Endodermal cell (in vitro differentiated cells): ENCODE data around the gene CPD. TPM values are rescaled to one million over a fixed set of nuclear protein-coding genes. Genes with fewer than 3 reads are reported as not detected.

Experiments used
- DNase-seq: peaks from one replicate; pipeline ENCODE4 v3.0.0-alpha.2; 2017
- H3K27ac ChIP-seq: 2 replicates; pipeline ENCODE4 v1.5.1; 2013; ENCODE audit warnings: mild to moderate bottlenecking, low read depth, low read length, moderate library complexity
- H3K27me3 ChIP-seq: 2 replicates; pipeline ENCODE4 v1.6.1; 2013; ENCODE audit warnings: mild to moderate bottlenecking, low read length, moderate library complexity; ENCODE audit not compliant: insufficient read depth, control insufficient read depth, poor library complexity, severe bottlenecking
- H3K36me3 ChIP-seq: 2 replicates; pipeline ENCODE4 v1.7.0; 2013; ENCODE audit warnings: mild to moderate bottlenecking, low read length, moderate library complexity; ENCODE audit not compliant: control insufficient read depth, insufficient read depth
- H3K4me1 ChIP-seq: one replicate; pipeline ENCODE4 v1.7.0; 2013; ENCODE audit warnings: low read length; ENCODE audit not compliant: control insufficient read depth, insufficient read depth
- H3K4me3 ChIP-seq: 2 replicates; pipeline ENCODE4 v1.5.1; 2013; ENCODE audit warnings: mild to moderate bottlenecking, low read length, moderate library complexity
- H3K9ac ChIP-seq: 2 replicates; pipeline ENCODE4 v1.6.1; 2013; ENCODE audit warnings: mild to moderate bottlenecking, low read length, moderate library complexity; ENCODE audit not compliant: poor library complexity, severe bottlenecking; ENCODE audit errors: extremely low read depth
- H3K9me3 ChIP-seq: 2 replicates; pipeline ENCODE4 v1.6.1; 2013; ENCODE audit warnings: mild to moderate bottlenecking, low read length, moderate library complexity; ENCODE audit not compliant: control insufficient read depth
- H3K27ac Mint-ChIP-seq: 2 replicates; pipeline ENCODE4 v1.8.0; 2020; ENCODE audit warnings: mixed read lengths
- H3K27me3 Mint-ChIP-seq: 2 replicates; pipeline ENCODE4 v1.8.0; 2021; ENCODE audit warnings: mild to moderate bottlenecking, mixed read lengths; ENCODE audit not compliant: insufficient read depth
- H3K36me3 Mint-ChIP-seq: 2 replicates; pipeline ENCODE4 v1.8.0; 2020; ENCODE audit warnings: low read depth, mixed read lengths
- H3K4me1 Mint-ChIP-seq: 2 replicates; pipeline ENCODE4 v1.8.0; 2020; ENCODE audit warnings: mixed read lengths
- H3K4me3 Mint-ChIP-seq: 2 replicates; pipeline ENCODE4 v1.8.0; 2020; ENCODE audit warnings: mild to moderate bottlenecking, moderate library complexity, mixed read lengths
- H3K9me3 Mint-ChIP-seq: 2 replicates; pipeline ENCODE4 v1.8.0; 2020; ENCODE audit warnings: mild to moderate bottlenecking, mixed read lengths
- WGBS, 2 experiments: methylation state at CpG; one replicate each; pipeline versions ENCODE4 v1.1.5 to v1.1.7; 2013; ENCODE audit warnings: missing lambda C conversion rate in 2 of 2, mixed read lengths in 1 of 2; ENCODE audit not compliant: insufficient coverage in 1 of 2, insufficient read length in 1 of 2; 5-methylcytosine and 5-hydroxymethylcytosine counted together
- total RNA-seq, 2 donors: library from RNA; stranded (reverse); fragmentation: NEBNext Ultra II Directional in 1 of 2; extraction: Animal tissue kit (Norgen Biotek cat#: 25700) in 1 of 2; gene quantifications; 2 replicates in 1 of 2; 3 replicates in 1 of 2; pipeline ENCODE4 v1.2.1, GENCODE V29; 2021
- TF ChIP-seq, protein P1 (sequence below): fragments of 200-600 bp; sonication (generic); conservative IDR thresholded peaks from 2 replicates; pipeline ENCODE4 v1.5.0; 2021; ENCODE audit warnings: antibody characterized with exemption, mild to moderate bottlenecking

CPD gene
- total RNA-seq, 2 donors from 2014 or later: 81.7 to 82.1 TPM

DNA sequence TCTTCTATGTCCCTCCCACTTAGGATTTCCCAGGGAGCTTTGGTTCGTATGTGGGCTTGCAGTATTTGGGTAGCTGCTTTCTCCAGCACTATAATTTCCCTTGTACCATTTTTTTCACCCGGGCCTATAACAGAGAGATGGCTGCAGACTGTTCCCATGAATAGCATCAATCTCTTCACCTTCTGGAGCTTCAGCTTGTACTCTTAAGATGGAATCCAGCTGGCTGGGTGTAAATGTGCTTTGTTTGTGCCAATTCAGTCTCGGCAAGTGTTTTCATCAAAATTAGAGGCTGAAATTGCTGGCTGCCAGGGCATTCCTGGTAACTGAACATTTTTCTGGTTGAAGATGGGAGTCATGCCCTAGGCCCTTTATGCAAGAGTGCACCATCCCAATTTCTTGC is 12.2 kb upstream of the CPD start:
- Histone ChIP-seq H3K4me3 (no peak overlapping the region), H3K27me3 (no peaks in the 10 kb centered on the region), H3K9me3 (peaks cover 12% of the 10 kb centered on the region), H3K4me1 (no peaks in the 10 kb centered on the region), H3K36me3 (no peaks in the 10 kb centered on the region), H3K9ac (no peak overlapping the region), H3K27ac (no peak overlapping the region)
- peaks cover 14% of the 10 kb centered on the region for H3K4me1 Mint-ChIP-seq
- no peaks in the 10 kb centered on the region for H3K27me3 Mint-ChIP-seq
- no peak overlapping the region for H3K27ac Mint-ChIP-seq
- TF ChIP-seq, protein P1, sequence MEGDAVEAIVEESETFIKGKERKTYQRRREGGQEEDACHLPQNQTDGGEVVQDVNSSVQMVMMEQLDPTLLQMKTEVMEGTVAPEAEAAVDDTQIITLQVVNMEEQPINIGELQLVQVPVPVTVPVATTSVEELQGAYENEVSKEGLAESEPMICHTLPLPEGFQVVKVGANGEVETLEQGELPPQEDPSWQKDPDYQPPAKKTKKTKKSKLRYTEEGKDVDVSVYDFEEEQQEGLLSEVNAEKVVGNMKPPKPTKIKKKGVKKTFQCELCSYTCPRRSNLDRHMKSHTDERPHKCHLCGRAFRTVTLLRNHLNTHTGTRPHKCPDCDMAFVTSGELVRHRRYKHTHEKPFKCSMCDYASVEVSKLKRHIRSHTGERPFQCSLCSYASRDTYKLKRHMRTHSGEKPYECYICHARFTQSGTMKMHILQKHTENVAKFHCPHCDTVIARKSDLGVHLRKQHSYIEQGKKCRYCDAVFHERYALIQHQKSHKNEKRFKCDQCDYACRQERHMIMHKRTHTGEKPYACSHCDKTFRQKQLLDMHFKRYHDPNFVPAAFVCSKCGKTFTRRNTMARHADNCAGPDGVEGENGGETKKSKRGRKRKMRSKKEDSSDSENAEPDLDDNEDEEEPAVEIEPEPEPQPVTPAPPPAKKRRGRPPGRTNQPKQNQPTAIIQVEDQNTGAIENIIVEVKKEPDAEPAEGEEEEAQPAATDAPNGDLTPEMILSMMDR: no peak
- H3K9me3 Mint-ChIP-seq: peaks cover 8% of the 10 kb centered on the region
- 85 to 98% methylated on average over 3 of the region's 3 CpGs for WGBS, 2 experiments
- H3K36me3 Mint-ChIP-seq: no peaks in the 10 kb centered on the region
- DNase-seq: no peak
- H3K4me3 Mint-ChIP-seq: no peak overlapping the region

DNA sequence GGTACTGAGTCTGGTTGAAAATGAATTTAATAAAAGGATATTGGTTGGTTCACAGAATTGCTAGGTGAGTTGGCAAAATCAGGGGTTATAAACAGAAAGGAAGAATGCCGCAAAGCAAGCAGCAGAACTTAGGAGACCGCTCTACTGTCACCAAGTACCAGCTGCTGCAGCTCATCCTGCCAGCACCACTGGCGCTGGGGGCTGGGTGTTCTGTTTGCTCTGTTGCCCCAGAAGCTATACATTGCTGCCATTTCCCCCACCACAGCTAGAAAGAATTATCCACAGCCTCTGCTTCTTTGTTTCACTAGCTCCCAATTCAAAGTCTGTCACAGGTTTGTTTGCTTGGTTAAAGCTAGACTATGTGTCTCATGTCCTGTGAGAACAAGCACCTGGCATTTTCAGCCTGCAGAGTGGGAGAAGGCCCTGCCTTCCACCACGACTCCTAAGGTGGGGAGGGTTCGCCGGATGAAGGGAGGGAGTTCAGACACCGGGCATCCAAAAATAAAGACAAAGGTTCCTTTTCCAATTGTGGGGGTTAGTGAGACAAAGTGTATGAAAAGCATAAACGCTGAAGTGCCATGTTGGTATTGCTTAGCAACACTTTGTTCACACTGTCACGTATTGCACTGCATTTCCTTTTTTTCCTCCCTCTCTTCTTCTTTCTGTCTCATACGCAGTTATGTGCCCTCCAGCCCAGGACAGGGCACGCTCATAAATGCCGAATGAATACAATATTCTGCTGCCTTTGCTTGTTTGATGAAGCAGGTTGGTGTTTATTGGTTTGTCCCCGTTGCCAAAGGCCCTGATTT is 9.6 kb upstream of the CPD start:
- Histone ChIP-seq H3K27ac (peak overlapping the region; percentile 24), H3K27me3 (no peaks in the 10 kb centered on the region), H3K4me1 (no peaks in the 10 kb centered on the region), H3K4me3 (no peak overlapping the region), H3K9ac (no peak overlapping the region), H3K9me3 (no peaks in the 10 kb centered on the region), H3K36me3 (no peaks in the 10 kb centered on the region)
- 92 to 94% methylated on average over 7 to 13 of the region's 13 CpGs for WGBS, 2 experiments
- Mint-ChIP-seq H3K27me3 (no peaks in the 10 kb centered on the region), H3K27ac (no peak overlapping the region), H3K4me3 (no peak overlapping the region), H3K36me3 (no peaks in the 10 kb centered on the region), H3K9me3 (no peaks in the 10 kb centered on the region), H3K4me1 (peaks cover 14% of the 10 kb centered on the region)
- no peak for DNase-seq
- TF ChIP-seq, protein P1: no peak

DNA sequence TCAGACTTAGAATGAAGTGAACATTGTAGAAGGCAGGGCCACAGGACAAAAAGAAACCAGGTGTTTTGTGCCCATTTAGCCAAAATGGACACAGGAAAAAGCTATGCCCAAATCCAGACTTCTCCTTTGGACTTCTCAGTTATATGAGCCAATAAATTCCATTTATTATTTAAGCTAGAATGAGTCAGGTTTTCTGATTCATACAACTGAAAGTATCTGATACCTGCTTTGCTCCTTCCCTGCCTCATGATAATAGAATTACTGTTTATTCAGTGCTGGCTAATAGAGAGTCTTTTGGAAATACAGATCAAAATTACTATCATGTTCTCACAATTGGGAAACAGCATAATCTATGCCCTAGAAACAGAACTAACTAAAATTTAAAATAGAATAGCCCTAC is 8.7 kb upstream of the CPD start:
- Histone ChIP-seq H3K4me3 (no peak overlapping the region), H3K9ac (no peak overlapping the region), H3K27ac (no peak overlapping the region), H3K27me3 (no peaks in the 10 kb centered on the region), H3K4me1 (no peaks in the 10 kb centered on the region), H3K36me3 (no peaks in the 10 kb centered on the region), H3K9me3 (no peaks in the 10 kb centered on the region)
- TF ChIP-seq, protein P1: no peak
- Mint-ChIP-seq H3K36me3 (no peaks in the 10 kb centered on the region), H3K9me3 (no peaks in the 10 kb centered on the region), H3K27ac (no peak overlapping the region), H3K4me3 (no peak overlapping the region), H3K27me3 (peaks cover 2% of the 10 kb centered on the region), H3K4me1 (peaks cover 14% of the 10 kb centered on the region)
- DNase-seq: no peak
